GM23338 (cell line): Measurements from ENCODE around the gene ATP8A2. TPM values are rescaled to one million over a fixed set of nuclear protein-coding genes. Genes with fewer than 3 reads are reported as not detected.

Experiments used
- ATAC-seq: fragments of 200-7000 bp; cut with Tn5 transposase; 3 replicates; pipeline ENCODE4 v1.9.1; 2020
- DNase-seq: peaks from one replicate; pipeline ENCODE4 v3.0.0-alpha.2; 2015; ENCODE audit warnings: low spot score
- H2AFZ ChIP-seq: fragments of 200-600 bp; sonication (generic); 2 replicates; pipeline ENCODE4 v1.8.0; 2016; ENCODE audit warnings: antibody characterized with exemption, mild to moderate bottlenecking, moderate library complexity
- H3F3A ChIP-seq: fragments of 200-600 bp; sonication (generic); replicated peaks from 2 replicates; pipeline ENCODE4 v1.8.0; 2017; ENCODE audit warnings: antibody characterized with exemption, mixed run types, low read depth
- H3K27ac ChIP-seq: fragments of 200-600 bp; sonication (generic); 2 replicates; pipeline ENCODE4 v1.6.1; 2016; ENCODE audit warnings: low read depth
- H3K27me3 ChIP-seq: fragments of 200-600 bp; sonication (generic); 2 replicates; pipeline ENCODE4 v1.8.0; 2016; ENCODE audit warnings: mild to moderate bottlenecking, mixed run types, moderate library complexity; ENCODE audit not compliant: insufficient read depth
- H3K36me3 ChIP-seq: fragments of 200-600 bp; sonication (generic); 2 replicates; pipeline ENCODE4 v1.8.0; 2016; ENCODE audit warnings: mild to moderate bottlenecking; ENCODE audit not compliant: insufficient read depth
- H3K4me1 ChIP-seq: fragments of 200-600 bp; sonication (generic); 2 replicates; pipeline ENCODE4 v1.8.0; 2016; ENCODE audit warnings: mild to moderate bottlenecking, moderate library complexity; ENCODE audit not compliant: insufficient read depth
- H3K4me2 ChIP-seq: fragments of 200-600 bp; sonication (generic); 2 replicates; pipeline ENCODE4 v1.7.1; 2017; ENCODE audit warnings: mixed run types
- H3K4me3 ChIP-seq: fragments of 200-600 bp; sonication (generic); 2 replicates; pipeline ENCODE4 v1.6.1; 2016; ENCODE audit warnings: mixed run types
- H3K79me2 ChIP-seq: fragments of 200-600 bp; sonication (generic); replicated peaks from 2 replicates; pipeline ENCODE4 v1.8.0; 2017; ENCODE audit warnings: mild to moderate bottlenecking; ENCODE audit not compliant: insufficient read depth
- H3K9me2 ChIP-seq: fragments of 200-600 bp; sonication (generic); 2 replicates; pipeline ENCODE4 v1.8.0; 2017; ENCODE audit not compliant: insufficient read depth
- H4K20me1 ChIP-seq: fragments of 200-600 bp; sonication (generic); replicated peaks from 2 replicates; pipeline ENCODE4 v1.8.0; 2017; ENCODE audit warnings: mild to moderate bottlenecking; ENCODE audit not compliant: insufficient read depth
- H3K27ac Mint-ChIP-seq: 2 replicates; pipeline ENCODE4 v1.8.0; 2020; ENCODE audit warnings: inconsistent platforms, mild to moderate bottlenecking, moderate library complexity, mixed read lengths
- H3K27me3 Mint-ChIP-seq: 3 replicates; pipeline ENCODE4 v1.8.0; 2022; ENCODE audit warnings: low read depth, mild to moderate bottlenecking, moderate library complexity, mixed read lengths, inconsistent platforms; ENCODE audit not compliant: insufficient read depth, poor library complexity
- H3K36me3 Mint-ChIP-seq: 3 replicates; pipeline ENCODE4 v1.8.0; 2021; ENCODE audit warnings: low read depth, mild to moderate bottlenecking, inconsistent platforms, moderate library complexity, mixed read lengths
- H3K4me1 Mint-ChIP-seq: 3 replicates; pipeline ENCODE4 v1.8.0; 2020; ENCODE audit warnings: mild to moderate bottlenecking, inconsistent platforms, mixed read lengths
- H3K4me3 Mint-ChIP-seq: 3 replicates; pipeline ENCODE4 v1.8.0; 2021; ENCODE audit warnings: moderate library complexity, mild to moderate bottlenecking, inconsistent platforms, mixed read lengths
- H3K9me3 Mint-ChIP-seq: 3 replicates; pipeline ENCODE4 v1.8.0; 2020; ENCODE audit warnings: moderate library complexity, mild to moderate bottlenecking, inconsistent platforms, mixed read lengths
- EZH2 ChIP-seq: fragments of 200-600 bp; sonication (generic); IDR thresholded peaks from one replicate; pipeline ENCODE4 v1.8.0; 2017; ENCODE audit warnings: antibody characterized with exemption, mild to moderate bottlenecking, low read depth; ENCODE audit not compliant: unreplicated experiment
- EZH2phosphoT487 ChIP-seq: fragments of 200-600 bp; sonication (generic); IDR thresholded peaks from one replicate; pipeline ENCODE4 v1.8.1; 2018; ENCODE audit warnings: antibody characterized with exemption; ENCODE audit not compliant: unreplicated experiment
- JUNB ChIP-seq: IDR thresholded peaks from one replicate; pipeline ENCODE4 v1.6.1; 2016; ENCODE audit warnings: antibody characterized with exemption; ENCODE audit not compliant: unreplicated experiment
- STAT1 ChIP-seq: IDR thresholded peaks from one replicate; pipeline ENCODE4 v1.6.1; 2016; ENCODE audit warnings: antibody characterized with exemption; ENCODE audit not compliant: unreplicated experiment
- ZNF114 ChIP-seq: fragments of 250-450 bp; sonication (Bioruptor Pico); IDR thresholded peaks from 2 replicates; pipeline ENCODE4 v1.5.0; 2020; ENCODE audit warnings: mild to moderate bottlenecking, moderate library complexity
- ZNF331 ChIP-seq: fragments of 250-450 bp; sonication (Bioruptor Pico); IDR thresholded peaks from 2 replicates; pipeline ENCODE4 v1.5.0; 2020; ENCODE audit warnings: low read depth, mild to moderate bottlenecking, moderate library complexity
- polyA plus RNA-seq: library from polyadenylated mRNA; unstranded; fragments of >200 nt; fragmentation: Nextera tagmentation; extraction: Ambion mirVana; gene quantifications from 2 replicates; pipeline ENCODE4 v1.2.1, GENCODE V29; 2016
- total RNA-seq: library from RNA; depleted of rRNA; stranded (reverse); fragments of >200 nt; shearing (Covaris generic); gene quantifications from 2 replicates; pipeline ENCODE4 v1.2.3, GENCODE V29; 2014
- TF ChIP-seq, protein P1 (sequence below): IDR thresholded peaks from 2 replicates; pipeline ENCODE4 v1.6.1; 2016; ENCODE audit warnings: antibody characterized with exemption
- TF ChIP-seq, protein P2 (sequence below): fragments of 250-450 bp; sonication (Bioruptor Pico); IDR thresholded peaks from 2 replicates; pipeline ENCODE4 v1.5.0; 2020; ENCODE audit warnings: mild to moderate bottlenecking, moderate library complexity

The ATP8A2 gene
- total and polyA plus RNA-seq, 2 experiments from 2014 or later: 5.7 to 8.8 TPM

DNA sequence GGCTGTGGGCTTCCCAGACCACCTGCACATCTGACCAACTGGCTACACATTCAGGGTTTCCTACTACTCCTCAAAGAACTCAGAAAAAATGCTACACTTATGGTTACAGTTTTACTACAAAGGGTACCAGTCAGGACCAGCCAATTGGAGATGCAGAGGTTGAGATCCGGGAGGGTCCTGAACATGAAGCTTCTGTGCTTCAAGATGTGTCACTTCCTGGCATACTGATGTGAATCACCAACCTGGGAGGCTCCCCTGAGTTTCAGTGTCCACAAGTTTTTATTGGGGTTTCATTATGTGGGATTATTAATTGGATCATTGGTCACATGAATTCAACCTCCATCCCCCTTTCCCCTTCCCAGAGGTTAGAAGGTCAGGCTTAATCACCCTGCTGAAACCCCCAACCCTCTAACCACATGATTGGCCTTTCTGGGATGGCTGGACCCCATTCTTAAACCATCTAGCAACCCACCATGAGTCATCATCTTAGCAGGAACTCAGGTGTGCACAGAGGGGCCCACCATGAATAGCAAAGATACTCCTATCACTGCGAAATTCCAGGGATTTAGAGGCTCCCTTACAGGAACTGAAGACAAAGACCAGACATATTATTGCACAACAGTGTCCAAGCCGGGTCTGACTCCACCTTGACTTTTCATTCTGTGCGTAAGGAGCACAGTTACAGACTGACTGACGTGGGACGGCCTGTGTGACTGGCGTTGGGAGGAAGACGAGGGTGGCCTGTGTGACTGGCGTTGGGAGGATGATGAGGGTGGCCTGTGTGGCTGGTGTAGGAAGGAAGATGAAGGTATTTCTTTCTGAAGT is 90.7 kb downstream of the ATP8A2 start:
- ATAC-seq (no peak), DNase-seq (no peak)
- no peak overlapping the region for H3K4me3 ChIP-seq
- no peak overlapping the region for H3K4me3 Mint-ChIP-seq
- H3K9me3 Mint-ChIP-seq: no peaks in the 10 kb centered on the region
- no peaks in the 10 kb centered on the region for H3K36me3 Mint-ChIP-seq
- no peaks in the 10 kb centered on the region for H3F3A ChIP-seq
- no peaks in the 10 kb centered on the region for H4K20me1 ChIP-seq
- H3K27me3 ChIP-seq: no peaks in the 10 kb centered on the region
- no peaks in the 10 kb centered on the region for H3K36me3 ChIP-seq
- H3K27ac Mint-ChIP-seq: no peak overlapping the region
- no peak overlapping the region for H3K4me2 ChIP-seq
- no peaks in the 10 kb centered on the region for H3K79me2 ChIP-seq
- H3K27me3 Mint-ChIP-seq: peaks cover under 1% of the 10 kb centered on the region
- TF ChIP-seq, protein P1, sequence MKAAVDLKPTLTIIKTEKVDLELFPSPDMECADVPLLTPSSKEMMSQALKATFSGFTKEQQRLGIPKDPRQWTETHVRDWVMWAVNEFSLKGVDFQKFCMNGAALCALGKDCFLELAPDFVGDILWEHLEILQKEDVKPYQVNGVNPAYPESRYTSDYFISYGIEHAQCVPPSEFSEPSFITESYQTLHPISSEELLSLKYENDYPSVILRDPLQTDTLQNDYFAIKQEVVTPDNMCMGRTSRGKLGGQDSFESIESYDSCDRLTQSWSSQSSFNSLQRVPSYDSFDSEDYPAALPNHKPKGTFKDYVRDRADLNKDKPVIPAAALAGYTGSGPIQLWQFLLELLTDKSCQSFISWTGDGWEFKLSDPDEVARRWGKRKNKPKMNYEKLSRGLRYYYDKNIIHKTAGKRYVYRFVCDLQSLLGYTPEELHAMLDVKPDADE: no peak
- TF ChIP-seq STAT1: no peak
- no peak for TF ChIP-seq EZH2phosphoT487
- no peaks in the 10 kb centered on the region for H3K4me1 Mint-ChIP-seq
- no peaks in the 10 kb centered on the region for H3K4me1 ChIP-seq
- no peak overlapping the region for H3K27ac ChIP-seq
- H2AFZ ChIP-seq: no peak overlapping the region
- H3K9me2 ChIP-seq: no peaks in the 10 kb centered on the region

DNA sequence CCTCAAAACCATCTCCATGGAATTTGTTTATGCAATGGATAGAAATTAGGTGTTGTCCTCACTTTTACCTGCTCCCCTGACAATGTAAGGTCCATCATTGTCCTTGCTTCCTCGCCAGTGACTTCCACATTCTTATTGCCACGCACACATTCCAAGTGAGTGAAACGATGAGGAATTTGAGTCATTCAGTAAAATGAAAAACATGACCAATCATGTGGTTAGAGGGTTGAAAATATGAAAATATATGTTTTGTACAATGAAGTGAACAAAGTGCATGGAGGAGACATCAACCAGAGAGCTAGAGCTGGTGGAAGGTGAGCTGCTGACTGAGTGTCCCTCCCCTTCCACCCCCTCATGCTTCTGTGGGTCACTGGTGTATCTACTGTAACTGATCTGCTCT is 91.7 kb downstream of the ATP8A2 start:
- Histone ChIP-seq H3K27ac (no peak overlapping the region), H4K20me1 (no peaks in the 10 kb centered on the region), H3K4me3 (no peak overlapping the region), H3K27me3 (peaks cover 5% of the 10 kb centered on the region; the same call in 1 of the 2 replicates), H2AFZ (no peak overlapping the region), H3K79me2 (no peaks in the 10 kb centered on the region), H3F3A (no peaks in the 10 kb centered on the region), H3K4me2 (no peak overlapping the region), H3K9me2 (no peaks in the 10 kb centered on the region), H3K36me3 (no peaks in the 10 kb centered on the region), H3K4me1 (no peaks in the 10 kb centered on the region)
- Mint-ChIP-seq H3K4me1 (peaks cover 3% of the 10 kb centered on the region; the same call in 1 of the 3 replicates), H3K27ac (no peak overlapping the region), H3K27me3 (peaks cover 9% of the 10 kb centered on the region), H3K36me3 (no peaks in the 10 kb centered on the region), H3K4me3 (no peak overlapping the region), H3K9me3 (no peaks in the 10 kb centered on the region)
- ATAC-seq (no peak), DNase-seq (no peak)
- TF ChIP-seq STAT1 (no peak), JUNB (no peak), EZH2 (no peak), ZNF114 (CRISPR knock-in tag) (no peak), ZNF331 (CRISPR knock-in tag) (no peak)
- TF ChIP-seq, protein P2, sequence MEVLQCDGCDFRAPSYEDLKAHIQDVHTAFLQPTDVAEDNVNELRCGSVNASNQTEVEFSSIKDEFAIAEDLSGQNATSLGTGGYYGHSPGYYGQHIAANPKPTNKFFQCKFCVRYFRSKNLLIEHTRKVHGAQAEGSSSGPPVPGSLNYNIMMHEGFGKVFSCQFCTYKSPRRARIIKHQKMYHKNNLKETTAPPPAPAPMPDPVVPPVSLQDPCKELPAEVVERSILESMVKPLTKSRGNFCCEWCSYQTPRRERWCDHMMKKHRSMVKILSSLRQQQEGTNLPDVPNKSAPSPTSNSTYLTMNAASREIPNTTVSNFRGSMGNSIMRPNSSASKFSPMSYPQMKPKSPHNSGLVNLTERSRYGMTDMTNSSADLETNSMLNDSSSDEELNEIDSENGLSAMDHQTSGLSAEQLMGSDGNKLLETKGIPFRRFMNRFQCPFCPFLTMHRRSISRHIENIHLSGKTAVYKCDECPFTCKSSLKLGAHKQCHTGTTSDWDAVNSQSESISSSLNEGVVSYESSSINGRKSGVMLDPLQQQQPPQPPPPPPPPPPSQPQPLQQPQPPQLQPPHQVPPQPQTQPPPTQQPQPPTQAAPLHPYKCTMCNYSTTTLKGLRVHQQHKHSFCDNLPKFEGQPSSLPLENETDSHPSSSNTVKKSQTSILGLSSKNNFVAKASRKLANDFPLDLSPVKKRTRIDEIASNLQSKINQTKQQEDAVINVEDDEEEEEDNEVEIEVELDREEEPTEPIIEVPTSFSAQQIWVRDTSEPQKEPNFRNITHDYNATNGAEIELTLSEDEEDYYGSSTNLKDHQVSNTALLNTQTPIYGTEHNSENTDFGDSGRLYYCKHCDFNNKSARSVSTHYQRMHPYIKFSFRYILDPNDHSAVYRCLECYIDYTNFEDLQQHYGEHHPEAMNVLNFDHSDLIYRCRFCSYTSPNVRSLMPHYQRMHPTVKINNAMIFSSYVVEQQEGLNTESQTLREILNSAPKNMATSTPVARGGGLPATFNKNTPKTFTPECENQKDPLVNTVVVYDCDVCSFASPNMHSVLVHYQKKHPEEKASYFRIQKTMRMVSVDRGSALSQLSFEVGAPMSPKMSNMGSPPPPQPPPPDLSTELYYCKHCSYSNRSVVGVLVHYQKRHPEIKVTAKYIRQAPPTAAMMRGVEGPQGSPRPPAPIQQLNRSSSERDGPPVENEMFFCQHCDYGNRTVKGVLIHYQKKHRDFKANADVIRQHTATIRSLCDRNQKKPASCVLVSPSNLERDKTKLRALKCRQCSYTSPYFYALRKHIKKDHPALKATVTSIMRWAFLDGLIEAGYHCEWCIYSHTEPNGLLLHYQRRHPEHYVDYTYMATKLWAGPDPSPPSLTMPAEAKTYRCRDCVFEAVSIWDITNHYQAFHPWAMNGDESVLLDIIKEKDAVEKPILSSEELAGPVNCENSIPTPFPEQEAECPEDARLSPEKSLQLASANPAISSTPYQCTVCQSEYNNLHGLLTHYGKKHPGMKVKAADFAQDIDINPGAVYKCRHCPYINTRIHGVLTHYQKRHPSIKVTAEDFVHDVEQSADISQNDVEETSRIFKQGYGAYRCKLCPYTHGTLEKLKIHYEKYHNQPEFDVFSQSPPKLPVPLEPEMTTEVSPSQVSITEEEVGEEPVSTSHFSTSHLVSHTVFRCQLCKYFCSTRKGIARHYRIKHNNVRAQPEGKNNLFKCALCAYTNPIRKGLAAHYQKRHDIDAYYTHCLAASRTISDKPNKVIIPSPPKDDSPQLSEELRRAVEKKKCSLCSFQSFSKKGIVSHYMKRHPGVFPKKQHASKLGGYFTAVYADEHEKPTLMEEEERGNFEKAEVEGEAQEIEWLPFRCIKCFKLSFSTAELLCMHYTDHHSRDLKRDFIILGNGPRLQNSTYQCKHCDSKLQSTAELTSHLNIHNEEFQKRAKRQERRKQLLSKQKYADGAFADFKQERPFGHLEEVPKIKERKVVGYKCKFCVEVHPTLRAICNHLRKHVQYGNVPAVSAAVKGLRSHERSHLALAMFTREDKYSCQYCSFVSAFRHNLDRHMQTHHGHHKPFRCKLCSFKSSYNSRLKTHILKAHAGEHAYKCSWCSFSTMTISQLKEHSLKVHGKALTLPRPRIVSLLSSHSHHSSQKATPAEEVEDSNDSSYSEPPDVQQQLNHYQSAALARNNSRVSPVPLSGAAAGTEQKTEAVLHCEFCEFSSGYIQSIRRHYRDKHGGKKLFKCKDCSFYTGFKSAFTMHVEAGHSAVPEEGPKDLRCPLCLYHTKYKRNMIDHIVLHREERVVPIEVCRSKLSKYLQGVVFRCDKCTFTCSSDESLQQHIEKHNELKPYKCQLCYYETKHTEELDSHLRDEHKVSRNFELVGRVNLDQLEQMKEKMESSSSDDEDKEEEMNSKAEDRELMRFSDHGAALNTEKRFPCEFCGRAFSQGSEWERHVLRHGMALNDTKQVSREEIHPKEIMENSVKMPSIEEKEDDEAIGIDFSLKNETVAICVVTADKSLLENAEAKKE (CRISPR knock-in tag): no peak
- TF ChIP-seq, protein P1: no peak
